ENCODE data around the gene GCNA.

GRCh38 chrX:71547339-71547738 is 30.9 kb upstream of the GCNA start:
- no peak for TF ChIP-seq POLR2A (IDR thresholded peaks at IDR 0.05; ENCODE audit: insufficient read depth in 1 of 2, low read depth in 2 of 2, low read length in 2 of 2)
- no peak for TF ChIP-seq ETV6 (CRISPR knock-in tag; conservative IDR thresholded peaks at IDR 0.05)
- no peak for TF ChIP-seq MED1 (CRISPR knock-in tag; IDR thresholded peaks at IDR 0.05)
- no peak for TF ChIP-seq MAFG (CRISPR knock-in tag; IDR thresholded peaks at IDR 0.05)
- TF ChIP-seq U2AF2 (IDR thresholded peaks at IDR 0.05; ENCODE audit: low read depth, low read length): no peak
- no peak for TF ChIP-seq ZNF180 (CRISPR knock-in tag; IDR thresholded peaks at IDR 0.05; ENCODE audit: borderline replicate concordance, low read depth)
- no peak for TF ChIP-seq PATZ1 (CRISPR knock-in tag; IDR thresholded peaks at IDR 0.05)
- no peak for TF ChIP-seq TCF7 (IDR thresholded peaks at IDR 0.05; ENCODE audit: low read depth)
- TF ChIP-seq ZIK1 (CRISPR knock-in tag; IDR thresholded peaks at IDR 0.05; ENCODE audit: borderline replicate concordance, low read depth): no peak
- TF ChIP-seq NRL (CRISPR knock-in tag; IDR thresholded peaks at IDR 0.05; ENCODE audit: borderline replicate concordance): no peak
- no peak for TF ChIP-seq ZMAT3 (CRISPR knock-in tag; conservative IDR thresholded peaks at IDR 0.05)
- no peak for TF ChIP-seq MAZ (IDR thresholded peaks at IDR 0.05; ENCODE audit: borderline replicate concordance, low read depth, low read length)
- no peak for TF ChIP-seq MAZ (CRISPR knock-in tag; IDR thresholded peaks at IDR 0.05; ENCODE audit: low read depth)
